GM19372 (cell line): Measurements from ENCODE around the gene GNMT.

Experiments
- ATAC-seq: cut with Tn5 transposase; IDR thresholded peaks from one replicate; pipeline ENCODE4 v1.9.1; 2021; ENCODE audit warnings: mild to moderate bottlenecking, low read depth, moderate library complexity; ENCODE audit not compliant: unreplicated experiment

The GNMT gene

DNA sequence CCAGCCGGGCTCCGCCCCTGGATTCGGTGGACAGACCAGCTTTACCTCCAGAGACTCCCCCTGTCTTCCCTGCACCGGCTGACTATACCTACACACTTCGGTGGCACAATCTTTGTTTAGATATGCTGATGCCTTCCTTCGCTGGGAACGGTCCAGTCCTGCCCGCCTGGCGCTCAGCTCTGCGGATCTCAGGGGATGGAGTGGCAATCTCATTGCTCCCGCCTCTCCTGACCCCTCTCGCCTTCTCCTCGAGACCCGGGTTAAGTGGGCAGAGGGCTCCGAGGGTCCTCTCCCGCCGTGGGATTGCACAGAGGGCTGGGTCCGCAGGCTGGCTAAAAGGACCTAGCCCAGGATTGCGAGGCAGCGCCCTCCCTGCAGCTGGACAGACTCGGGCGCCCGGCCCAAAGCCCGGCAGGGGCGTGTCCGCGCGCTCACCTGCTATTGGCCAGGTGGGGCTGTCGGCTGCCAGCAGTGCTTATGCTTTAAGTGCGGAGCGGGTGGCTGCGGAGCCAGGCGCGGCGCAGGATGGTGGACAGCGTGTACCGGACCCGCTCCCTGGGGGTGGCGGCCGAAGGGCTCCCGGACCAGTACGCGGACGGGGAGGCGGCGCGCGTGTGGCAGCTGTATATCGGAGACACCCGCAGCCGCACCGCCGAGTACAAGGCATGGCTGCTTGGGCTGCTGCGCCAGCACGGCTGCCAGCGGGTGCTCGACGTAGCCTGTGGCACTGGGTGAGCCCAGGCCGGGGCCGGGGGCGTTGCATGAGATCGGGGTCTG lies at the start of gene GNMT:
Gene GNMT (plus strand): TSS at position 512 of the 777 bp plus-strand sequence. CDS start 14 bp downstream, at position 526.
- no peak for ATAC-seq

DNA sequence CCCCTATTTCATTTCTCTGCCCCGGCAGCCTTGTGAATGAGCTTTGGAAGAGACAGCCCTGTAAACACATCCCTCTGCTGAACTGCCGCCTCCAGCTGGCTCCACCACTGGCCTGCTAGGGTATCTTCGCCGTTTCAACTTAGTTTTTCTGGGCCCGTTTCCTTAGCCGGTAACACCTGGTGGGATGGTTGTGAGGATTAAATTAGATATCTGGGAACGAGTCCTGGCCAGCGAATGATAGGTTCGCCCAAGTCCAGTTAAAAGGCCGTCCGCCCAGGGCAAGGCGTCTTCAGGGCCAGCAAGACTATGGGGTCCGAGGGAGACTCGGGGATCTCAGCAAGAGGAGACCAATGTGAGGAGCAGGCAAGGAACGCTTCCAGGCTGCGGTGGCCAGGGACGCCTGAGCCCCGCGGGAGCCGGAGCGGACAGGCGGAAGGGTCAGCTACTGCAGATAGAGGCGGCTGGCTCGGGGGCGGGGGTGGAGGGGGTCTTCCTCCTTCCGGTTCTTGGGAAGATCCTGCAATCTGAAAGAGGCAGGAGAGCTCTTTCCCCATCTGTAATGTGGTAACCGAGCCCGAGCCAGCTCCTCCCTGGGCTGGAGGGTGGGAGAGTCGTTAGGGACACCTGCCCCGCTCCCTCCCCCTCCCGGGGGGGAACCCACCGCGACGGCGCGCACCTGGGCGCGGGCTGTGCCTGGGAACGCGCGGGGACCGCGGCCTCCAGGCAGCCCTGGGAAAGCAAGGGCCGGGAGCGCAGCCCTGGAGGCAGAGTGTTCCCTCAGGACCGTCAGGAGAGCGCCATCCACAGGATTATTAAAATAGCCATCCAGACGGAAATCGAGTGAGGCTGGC lies 49.2 kb upstream of the GNMT start:
- no peak for ATAC-seq

DNA sequence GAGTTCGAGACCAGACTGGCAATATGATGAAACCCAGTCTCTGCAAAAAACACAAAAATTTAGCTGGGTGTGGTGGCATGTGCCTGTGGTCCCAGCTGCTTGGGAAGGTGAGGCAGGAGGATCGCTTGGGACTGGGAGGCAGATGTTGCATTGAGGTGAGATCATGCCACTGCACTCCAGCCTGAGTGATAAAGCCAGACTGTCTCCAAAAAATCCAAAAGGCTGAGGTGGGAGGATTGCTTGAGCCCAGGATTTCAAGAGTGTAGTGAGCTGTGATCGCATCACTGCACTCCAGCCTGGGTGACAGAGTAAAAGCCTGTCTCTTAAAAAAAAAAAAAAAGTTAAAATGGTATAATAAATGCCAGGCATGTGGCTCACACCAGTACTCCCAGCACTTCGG lies 46.0 kb upstream of the GNMT start:
- ATAC-seq, result no peak

- ATAC-seq, result no peak
Observed at GRCh38 chr6:42915732-42916131, 44.8 kb upstream of the GNMT start, which contains the start of gene PTCRA. TSS of gene PTCRA (plus strand) at chr6:42916053. CDS start at chr6:42916070, 17 bp downstream.

DNA sequence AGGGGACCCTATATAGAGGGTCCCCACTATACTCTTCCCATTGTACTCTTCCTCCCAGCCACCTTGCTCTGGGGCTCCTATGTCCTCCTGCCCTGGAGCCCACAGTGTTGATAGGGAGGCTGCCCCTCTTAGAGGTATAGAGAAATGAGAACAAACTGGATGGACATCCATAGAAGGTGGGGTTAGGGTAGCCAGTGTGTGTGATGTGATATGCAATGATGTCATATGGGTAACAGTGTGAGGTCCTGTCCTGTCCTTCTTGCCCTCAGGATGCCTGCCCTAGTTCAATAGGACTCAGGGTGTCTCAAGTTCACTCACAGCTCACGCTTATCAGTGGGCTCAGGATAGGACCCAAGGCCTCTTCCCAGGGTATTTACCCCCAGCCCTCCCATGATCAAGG lies 44.3 kb upstream of the GNMT start:
- no peak for ATAC-seq

DNA sequence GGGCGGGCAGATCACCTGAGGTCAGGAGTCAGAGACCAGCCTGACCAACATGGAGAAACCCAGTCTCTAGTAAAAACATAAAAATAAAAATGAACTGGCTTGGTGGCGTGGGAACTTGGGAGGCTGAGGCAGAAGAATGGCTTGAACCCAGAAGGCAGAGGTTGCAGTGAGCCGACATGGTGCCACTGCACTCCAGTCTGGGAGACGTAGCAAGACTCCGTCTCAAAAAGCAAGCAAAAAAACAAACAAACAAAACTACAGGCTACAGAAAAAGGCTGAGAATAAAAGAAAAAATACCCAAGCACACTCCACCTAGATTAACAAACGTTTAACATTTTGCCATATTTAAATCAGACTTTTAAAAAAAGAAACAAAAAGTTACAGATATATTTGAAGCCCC lies 38.8 kb upstream of the GNMT start:
- no peak for ATAC-seq

DNA sequence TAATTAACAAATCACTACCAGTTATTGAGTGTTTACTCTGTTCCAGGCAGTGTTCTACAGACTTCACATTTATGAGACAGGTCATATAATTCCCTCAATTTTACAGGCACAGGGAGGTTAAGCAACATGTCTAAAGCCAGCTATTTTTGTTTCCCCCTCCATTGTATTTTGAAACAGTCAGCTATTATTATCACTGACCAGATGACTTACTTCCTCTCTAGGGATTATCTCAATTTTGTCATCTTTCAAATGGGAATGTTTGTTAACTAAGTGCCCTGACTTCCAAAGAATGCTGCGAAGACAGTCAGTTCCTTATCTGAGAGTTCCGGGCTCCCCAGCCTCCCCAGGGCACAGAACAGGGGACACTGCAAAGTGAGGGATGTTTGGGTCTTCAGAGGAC lies 36.9 kb upstream of the GNMT start:
- ATAC-seq, result no peak

GRCh38 chr6:42925248-42925857 lies 35.2 kb upstream of the GNMT start:
- no peak for ATAC-seq

DNA sequence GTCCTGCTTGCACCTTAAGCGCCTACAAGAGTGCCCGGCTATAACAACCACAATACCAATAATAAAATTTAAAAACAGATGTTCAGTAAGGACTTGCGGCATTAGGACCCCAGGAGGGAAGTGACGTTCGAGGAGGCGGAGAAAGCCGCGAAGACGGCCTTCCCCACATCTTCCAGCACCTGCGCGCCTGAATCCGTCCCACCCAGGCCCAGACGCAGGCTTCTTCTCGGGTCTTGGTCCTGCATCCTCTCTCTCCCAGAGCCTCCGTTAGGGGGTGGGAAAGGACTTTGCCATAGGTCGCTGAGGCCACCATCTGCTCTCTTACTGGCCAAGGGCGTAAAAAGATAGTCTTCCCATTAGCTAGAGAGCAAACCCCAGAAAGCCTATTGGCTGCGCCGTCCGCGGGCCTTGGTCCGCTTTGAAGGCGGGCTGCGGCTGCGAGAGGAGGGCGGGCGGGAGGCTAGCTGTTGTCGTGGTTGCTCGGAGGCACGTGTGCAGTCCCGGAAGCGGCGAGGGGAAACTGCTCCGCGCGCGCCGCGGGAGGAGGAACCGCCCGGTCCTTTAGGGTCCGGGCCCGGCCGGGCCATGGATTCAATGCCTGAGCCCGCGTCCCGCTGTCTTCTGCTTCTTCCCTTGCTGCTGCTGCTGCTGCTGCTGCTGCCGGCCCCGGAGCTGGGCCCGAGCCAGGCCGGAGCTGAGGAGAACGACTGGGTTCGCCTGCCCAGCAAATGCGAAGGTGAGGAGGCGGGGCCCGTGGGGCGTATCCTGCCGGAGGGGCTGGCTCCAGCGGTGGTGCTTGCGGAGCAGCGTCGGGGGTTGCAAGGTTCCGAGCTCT lies 31.4 kb upstream of the GNMT start, which contains the start of gene CNPY3:
Gene CNPY3 (plus strand): TSS at position 495 of the 835 bp plus-strand sequence. CDS start 91 bp downstream, at position 586.
- ATAC-seq, result peak; percentile 71

- peak; percentile 50 for ATAC-seq
Observed at GRCh38 chr6:42929821-42930360, 30.7 kb upstream of the GNMT start.

DNA sequence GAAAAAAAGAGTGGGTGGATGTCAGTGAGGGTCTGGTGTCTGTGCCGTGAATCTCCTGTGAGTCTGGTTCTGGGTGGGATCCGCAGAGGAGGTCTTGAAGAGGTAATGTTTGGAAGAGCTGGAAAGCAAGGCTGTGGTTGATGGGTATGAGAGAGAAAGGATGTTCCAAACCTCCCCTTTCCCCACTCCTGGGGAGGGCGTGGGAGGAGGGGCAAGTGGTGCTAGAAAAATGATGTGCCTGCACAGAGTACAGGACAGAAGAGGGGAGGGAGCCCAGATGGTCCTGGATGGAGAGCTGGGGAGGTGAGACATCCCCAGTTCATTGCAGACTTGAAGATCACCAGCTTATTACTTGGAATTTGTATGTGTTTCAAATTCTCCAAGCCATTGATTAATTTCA lies 28.1 kb upstream of the GNMT start:
- ATAC-seq, result no peak

DNA sequence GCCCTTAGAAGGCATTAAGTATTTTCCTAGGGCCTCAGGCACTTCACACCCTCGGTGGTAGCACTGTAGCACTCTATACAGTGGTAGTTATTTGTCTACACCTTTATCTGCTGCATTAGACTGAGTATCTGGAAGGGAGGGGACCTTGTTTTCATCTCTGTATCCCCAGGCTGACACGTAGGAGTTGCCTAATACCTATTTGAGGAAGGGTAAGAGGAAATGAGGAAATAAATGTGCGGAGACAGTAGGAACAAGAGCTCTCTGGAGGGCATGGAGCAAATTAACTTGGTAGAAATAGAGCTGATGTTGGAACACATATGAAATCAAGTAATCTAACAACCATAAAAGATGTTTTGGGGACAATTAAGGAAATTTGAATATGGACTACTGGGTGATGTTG lies 27.3 kb upstream of the GNMT start:
- no peak for ATAC-seq

DNA sequence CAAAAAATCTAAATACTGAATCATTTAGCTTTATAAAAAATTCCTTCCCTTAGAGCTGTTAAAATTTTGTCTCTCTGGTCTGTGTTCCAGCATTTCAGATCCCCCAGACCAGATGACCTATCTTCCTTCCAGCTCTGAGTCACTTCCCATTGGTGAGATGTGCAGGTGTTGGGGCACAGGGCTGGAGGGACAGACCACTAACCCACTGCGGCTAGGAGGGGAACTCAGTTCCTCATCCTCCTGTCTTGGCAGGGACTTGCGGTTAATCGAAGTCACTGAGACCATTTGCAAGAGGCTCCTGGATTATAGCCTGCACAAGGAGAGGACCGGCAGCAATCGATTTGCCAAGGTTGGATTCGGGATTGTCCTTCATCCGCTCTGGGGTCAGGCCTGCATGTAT lies 25.2 kb upstream of the GNMT start:
- no peak for ATAC-seq

- no peak for ATAC-seq
Observed at GRCh38 chr6:42936398-42936797, 24.2 kb upstream of the GNMT start.

- no peak for ATAC-seq
Observed at GRCh38 chr6:42937548-42938427, 22.8 kb upstream of the GNMT start.

DNA sequence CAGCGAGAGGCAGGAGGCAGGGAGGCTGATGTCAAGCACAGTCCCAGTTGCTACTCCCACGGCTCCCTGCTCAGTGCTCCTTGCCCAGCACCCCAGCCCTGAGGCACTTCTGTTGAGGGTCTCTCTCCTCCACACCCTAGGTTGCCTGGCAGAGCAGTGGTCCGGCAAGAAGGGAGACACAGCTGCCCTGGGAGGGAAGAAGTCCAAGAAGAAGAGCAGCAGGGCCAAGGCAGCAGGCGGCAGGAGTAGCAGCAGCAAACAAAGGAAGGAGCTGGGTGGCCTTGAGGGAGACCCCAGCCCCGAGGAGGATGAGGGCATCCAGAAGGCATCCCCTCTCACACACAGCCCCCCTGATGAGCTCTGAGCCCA lies 22.1 kb upstream of the GNMT start:
- ATAC-seq, result no peak

- ATAC-seq, result no peak
Observed at GRCh38 chr6:42938987-42939809, 21.4 kb upstream of the GNMT start.

DNA sequence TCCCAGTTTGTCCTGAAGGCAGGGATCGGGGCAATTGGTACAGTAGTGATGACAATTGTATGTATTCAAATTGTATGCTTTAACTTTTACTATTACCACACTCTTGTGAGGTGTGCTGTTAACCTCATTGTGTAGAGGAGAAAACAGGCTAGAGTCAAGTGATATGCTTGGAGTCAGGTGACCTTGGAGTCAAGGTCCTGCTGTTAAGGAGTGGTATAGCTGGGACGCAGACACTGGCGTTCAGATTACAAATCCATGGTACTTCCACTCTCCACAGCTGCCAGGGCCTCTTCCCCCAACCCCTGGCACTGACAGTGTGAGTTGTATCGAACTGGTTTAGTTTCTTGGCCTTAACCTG lies 20.8 kb upstream of the GNMT start:
- ATAC-seq, result no peak
